Myocyte (in vitro differentiated cells): Measurements from ENCODE around the gene VIT. TPM values are rescaled to one million over a fixed set of nuclear protein-coding genes. Genes with fewer than 3 reads are reported as not detected.
A peak's percentile ranks its signal among the peaks of the same experiment; 100 is the strongest.

Source experiments
- DNase-seq: peaks from one replicate; pipeline ENCODE4 v3.0.0-alpha.2; 2012; ENCODE audit warnings: low read depth
- total RNA-seq: library from RNA; depleted of rRNA; stranded (reverse); fragments of >200 nt; gene quantifications from 2 replicates; pipeline ENCODE4 v1.2.3, GENCODE V29; 2014

VIT gene
- total RNA-seq, 1 donor from 2014 or later: not detected

DNA sequence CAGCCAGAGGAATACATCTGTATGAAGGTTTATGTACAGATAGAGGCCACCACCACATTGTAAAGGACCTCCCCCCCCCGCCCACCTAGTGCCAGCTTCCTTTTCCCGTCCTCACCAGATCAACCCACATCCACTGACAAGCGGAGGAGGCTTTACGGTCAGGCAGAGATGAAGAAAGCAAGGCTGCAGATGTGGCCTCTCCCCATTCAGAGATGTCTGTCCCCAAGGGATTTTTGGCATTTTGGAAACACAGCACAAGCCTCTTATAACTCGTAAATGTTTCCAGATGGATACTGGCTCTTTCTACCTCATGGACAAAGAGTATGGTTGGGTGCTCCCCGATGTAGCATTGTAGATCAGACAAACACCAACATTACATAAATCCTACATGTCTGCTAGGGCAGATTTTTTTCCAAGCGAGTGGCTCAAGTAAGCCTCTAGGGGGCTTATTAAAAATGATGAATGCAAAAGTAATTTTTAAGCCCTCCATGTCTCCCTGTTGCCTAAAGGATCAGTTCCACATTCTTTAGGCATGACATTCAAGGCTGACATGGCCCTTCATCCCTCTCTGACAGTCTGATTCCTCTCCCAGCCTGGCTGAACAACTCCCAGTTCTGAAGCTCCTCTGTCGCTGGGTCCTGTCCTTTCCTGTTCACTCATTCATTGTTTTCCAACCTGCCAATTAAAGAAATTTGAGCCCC is 11.7 kb downstream of the VIT start:
- DNase-seq: peak; percentile 14

DNA sequence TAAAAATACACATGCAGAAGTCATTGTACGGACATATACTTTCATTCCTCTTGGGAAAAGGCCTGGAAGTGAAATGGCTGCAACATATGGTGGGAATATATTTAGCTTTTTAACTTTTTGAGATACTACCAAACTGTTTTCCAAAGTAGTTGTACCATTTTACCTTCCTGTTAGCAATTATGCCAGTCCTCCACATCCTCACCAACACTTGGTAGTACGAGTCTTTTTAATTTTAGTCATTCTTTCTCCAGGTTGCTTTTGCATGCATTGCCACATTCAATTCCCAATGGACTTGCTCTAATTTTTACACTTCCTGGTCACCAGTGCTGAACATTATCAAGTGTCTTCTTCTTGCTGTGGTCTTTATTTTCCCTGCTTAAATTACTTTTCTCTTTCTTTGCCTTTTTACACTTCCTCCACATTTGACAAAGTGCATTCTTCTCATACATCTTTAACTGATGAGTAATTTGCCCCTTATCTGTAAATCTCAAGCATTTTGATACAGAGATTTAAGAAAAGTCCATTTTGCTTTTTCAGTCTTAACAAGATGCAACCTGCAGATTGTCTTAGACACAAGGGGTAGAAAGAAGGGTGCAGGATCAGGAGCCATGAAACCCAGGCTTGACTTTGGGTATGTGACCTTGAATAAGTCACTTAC is 14.5 kb downstream of the VIT start:
- DNase-seq: no peak

DNA sequence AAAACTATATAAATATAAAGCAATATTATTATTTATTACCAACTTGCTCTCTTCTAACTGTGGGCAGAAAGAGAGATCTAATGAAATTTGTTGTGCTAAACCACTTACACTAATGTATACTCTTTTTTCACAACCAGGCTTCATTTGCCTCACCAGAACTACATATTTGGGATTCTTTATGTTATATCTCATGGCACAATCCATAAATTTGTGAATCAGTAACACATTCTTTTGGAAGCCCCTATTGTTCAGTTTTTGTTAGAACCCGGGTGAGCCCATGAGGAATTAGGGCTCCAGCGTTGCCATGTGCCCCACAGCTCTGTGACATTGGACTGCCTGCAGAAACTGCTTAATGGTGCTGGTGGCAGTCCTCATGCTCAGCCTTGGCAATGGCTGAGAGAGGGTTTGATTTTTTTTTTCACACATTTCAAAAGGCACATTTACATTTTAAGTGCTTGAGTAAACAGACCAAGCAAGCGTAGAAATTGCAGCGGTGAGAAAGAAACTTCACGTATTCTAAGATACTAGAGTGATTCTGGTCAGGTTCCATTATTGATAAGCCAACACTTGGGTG is 15.3 kb downstream of the VIT start:
- DNase-seq: no peak

DNA sequence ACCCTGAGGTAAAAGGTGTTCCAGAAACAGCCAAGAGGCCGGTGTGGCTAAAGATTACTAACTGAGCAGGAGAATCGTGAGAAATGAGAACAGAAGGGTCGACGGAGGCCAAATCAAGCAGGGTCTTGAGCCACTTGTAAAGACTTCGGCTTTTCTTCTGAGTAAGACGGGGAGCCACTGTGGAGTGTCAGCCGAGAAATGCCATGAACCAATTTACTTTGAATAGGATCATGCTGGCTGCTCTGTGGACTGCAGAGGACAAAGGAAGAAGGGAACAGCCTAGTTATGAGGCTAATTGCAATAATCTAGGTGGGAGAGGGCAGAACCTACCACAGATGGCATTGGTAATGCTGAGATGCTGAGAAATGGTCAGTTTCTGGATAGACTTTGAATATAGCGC is 16.8 kb downstream of the VIT start:
- DNase-seq: no peak

DNA sequence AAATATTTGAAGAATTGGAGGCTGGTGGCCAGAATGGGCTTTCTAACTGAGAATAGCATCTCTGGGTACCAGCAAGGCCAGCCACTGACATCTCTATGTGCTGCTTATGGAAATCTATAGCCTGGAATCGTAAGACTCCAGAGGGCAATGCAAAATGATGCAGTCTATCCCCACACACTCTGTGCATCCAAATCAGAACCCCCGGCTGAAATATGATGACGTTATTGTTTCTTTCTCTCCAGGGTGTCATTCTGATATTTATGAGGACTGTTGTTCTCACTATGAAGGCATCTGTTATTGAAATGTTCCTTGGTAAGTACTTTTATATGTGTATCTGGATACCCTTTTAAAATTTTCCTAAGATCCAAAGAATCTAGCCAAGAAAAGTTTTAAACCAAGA is 19.6 kb downstream of the VIT start:
- no peak for DNase-seq

DNA sequence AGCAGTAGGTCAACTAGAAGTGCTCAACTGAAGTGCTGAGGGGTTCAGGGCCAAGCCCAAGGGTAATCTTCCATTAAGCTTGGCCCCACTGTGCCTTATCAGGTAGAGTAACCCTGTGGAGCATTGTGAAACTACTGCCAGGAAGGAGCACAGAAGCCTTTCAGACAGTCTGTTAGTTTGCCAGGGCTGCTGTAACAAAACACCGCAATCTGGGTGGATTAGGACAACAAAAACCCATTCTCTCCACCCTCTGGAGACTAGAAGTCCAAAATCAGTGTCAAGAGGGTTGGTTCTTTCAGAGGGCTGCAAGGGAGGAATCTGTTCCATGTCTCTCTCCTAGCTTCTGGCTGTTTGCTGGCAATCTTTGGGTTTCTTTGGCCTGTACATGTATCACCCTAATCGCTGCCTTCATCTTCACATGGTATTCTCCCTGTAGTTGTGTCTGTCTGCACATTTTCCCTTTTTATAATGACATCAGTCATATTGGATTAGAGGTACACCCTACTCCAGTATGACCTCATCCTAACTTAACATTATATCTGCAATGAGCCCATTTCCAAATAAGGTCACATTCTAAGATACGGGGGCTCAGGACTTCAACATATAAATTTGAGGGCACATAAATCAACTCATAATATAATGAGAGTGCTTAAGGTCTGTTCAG is 21.2 kb downstream of the VIT start:
- no peak for DNase-seq

DNA sequence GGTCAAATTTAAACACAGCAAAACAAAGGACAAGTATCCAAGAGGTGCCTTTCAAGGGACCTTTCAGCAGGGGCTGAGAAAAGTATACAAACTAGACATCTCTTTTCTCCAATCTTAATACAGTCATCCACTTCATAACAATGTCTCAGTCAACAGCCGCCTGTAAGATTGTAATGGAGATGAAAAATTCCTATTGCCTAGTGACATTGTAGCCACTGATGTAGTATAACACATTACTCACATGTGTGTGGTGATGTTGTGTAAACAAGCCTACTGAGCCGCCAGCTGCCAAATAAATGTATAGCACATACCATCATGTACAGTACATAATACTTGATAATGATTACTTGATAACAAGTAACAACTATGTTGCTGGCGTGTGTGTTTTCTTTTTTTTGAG is 31.0 kb downstream of the VIT start:
- DNase-seq: no peak

DNA sequence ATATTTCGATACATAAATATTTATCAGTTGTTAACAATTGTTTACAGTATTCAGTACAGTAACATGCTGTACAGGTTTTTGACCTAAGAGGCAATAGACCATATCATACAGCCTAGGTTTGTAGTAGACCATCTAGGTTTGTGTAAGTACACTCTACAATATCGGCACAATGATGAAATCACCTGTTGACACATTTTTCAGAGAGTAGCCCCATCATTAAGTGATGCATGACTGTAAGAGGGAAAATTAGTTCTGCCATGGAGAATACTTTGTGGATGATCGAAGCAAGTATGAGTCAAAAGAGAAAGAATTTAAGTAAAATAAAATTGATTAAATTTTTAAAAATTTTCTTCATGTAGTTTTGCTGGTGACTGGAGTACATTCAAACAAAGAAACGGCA is 32.6 kb downstream of the VIT start:
- no peak for DNase-seq

DNA sequence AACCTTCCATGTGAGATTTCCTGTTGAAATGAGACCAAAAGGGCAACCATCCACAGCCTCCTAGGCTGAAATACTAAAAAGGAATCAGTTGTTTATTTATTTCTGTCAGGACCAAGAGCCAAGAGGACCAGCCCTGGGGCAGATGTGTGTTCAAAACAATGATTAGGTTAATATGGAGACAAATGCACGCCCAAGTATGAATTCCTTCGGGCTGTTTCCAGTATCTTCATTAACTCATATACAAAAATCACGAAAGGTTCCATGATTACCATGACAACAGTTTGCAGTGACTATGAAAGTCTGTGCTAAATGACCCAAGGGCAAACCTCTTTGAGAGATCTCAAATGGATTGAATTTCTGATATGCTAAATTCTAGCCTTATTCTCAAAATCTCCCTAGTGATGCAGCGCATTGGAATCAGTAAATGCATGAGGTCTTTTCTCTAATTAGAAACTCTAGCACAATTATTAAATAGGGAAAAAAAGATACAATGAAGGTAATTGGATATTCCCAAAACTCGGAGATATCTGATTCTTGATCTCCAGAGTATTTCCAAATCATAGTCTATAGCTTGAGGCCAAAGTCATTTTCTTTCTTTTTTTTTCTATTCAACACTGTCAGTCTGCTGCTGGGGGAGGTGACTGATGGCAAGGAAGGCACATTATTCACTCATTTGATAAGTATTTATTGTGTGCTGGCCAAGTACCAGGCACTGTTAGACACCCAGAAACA is 35.6 kb downstream of the VIT start:
- DNase-seq: peak; percentile 10

DNA sequence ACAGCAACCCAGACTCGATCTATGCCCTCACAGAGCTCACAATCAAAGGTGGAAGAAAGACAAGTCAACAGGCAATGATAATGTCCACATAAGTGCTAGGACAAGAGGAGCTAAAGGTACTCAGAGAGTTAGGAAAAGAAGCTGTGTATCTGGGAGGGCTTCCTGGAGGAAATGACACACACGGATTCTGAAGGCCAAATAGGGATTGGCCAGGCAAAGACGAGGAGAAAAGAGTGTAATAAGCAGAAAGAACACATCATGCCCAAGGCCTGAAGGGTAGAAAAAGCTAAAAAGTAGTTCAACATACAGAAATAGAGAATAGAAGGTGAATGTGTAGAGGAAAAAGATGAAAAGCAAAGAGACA is 36.1 kb downstream of the VIT start:
- no peak for DNase-seq

DNA sequence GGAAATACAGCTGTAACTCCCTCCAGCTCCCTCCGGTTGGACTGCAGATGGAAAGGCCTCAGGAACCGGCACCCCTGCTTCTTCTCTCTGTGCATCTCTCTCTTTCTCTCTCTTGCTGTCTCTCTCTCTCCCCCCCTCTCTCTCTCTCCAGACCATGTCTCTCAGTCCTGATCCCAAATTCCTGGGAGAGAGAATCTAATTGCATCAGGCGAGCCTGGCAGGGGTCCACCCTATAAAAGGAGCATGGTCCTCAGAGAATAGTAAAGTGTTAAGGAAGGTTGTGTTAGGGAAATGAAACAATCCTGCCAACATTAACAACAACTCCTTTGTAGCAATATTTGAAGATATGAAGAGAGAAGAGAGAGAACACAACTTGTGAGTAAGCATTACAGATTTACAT is 36.7 kb downstream of the VIT start:
- no peak for DNase-seq

DNA sequence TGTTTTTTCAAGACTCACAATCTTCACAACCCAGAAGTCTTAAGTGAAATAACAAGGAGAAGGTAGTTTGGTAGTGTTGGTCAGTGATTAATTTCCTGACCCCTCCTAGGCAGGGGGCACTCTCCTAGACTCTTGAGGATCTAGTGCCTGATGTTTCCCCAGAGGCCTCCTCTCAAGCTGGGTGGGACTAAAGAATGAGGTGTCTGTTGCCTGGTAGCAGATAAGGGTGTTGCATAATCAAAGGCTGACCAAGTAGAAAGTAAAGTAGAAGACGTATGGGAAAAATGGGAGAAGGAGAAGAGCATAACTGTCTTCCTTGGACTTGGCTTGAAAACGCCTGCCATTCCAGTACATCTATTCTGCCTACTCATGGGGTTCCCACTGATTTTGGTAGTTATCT is 37.8 kb downstream of the VIT start:
- no peak for DNase-seq

DNA sequence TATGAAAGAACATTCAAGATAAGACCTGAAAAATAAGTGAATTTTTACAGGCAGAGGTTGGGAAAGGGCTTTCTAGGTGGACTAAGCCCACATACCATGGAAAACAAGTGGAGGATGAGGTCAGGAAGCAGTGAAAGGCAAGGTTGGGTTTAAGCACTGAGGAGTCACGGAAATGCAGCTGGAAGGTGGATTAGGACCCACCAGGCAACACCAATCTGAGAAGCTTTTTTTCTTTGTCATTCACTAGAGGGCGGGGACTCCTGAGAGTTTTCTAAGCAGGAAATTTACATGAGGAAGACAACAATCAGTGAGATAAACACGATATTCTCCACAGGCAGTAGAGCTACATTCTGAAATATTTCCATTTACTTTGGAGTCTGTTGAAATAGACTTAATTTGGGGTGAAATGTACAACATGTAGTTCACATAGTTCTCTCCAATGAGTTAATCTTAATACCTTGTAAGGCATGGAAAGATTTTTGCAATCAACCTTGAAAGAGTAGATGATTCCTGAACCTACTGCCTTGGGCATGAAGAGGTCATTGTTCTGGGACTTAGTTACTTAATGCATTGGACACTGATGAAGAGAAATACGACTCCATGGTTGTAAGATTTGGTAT is 40.7 kb downstream of the VIT start:
- DNase-seq: no peak

DNA sequence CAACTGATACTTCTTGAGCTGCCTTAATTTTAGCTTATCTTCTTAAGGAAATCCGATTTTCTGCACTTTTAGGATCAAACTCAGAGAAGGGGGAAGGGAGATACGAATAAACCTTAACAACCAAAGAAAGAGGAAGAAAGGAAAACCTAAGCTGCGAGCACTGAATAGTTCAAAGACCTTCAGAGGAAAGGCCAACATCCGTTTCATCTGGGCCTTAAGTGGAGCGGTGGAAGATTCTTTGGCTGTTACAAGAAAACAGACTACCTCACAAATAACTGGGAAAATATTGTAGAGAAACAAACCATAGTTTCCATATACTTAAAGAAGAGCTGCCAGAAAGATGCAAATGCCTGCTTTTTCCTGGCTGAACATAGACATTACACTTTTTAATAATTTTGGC is 43.6 kb downstream of the VIT start:
- no peak for DNase-seq

DNA sequence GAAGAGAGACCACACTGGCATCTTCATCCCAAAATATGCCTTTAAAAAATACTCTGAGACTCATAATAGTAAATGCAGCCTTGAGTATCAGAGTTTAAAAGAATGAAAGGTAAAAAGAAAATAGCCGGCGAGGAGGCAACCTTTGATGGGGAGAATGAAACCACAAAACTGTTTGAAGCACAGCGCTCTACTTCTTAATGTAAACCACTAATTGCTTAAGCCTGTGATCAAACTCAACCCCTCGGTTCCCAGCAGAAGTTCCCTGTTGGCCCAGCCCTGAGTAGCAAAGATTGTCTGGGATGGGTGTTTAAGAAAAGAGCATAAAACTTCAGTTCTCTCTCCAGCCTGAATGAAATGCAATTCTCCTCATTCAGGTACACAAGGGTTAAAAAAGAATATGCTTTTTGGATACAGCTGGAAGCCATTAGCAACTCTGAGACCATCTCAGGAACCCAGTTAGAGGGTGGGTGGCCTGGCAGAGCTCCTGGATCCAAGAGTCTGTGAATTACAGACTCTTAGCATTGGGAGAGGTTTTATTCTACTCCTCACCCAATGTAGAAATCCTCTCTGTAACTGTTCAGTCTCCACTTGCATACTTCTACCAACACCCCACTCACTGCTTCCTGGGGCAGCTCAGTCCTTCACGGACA is 44.8 kb downstream of the VIT start:
- no peak for DNase-seq

DNA sequence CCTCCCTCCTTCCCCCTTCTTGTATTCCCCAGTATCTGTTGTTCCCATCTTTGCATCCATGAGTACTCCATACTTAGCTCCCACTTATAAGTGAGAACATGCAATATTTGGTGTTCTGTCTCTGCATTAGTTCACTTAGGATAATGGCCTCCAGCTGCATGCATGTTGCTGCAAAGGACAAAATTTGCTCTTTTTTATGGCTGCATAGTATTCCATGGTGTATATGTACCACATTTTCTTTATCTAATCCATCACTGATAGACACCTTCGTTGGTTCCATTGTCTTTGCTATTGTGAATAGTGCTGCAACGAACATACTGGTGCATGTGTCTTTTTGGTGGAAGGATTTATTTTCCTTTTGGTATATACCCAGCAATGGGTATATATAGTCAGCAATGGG is 47.4 kb downstream of the VIT start:
- DNase-seq: no peak

DNA sequence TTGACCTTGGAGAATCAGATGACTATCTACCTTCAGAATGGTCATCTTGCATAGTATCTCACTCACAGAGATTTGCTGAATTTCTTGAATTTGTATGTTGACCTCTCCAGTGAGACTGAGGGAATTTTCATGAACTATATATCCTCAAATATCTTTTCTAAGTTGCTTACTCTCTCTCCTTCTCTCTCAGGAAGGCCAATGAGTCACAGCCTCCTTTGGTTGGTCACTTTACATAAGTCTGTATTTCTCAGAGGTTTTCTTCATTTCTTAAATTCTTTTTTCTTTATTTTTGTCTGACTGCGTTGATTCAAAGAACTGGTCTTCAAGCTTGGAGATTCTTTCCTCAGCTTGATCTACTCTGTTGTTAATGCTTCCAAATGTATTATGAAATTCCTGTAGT is 51.7 kb downstream of the VIT start:
- DNase-seq: no peak

DNA sequence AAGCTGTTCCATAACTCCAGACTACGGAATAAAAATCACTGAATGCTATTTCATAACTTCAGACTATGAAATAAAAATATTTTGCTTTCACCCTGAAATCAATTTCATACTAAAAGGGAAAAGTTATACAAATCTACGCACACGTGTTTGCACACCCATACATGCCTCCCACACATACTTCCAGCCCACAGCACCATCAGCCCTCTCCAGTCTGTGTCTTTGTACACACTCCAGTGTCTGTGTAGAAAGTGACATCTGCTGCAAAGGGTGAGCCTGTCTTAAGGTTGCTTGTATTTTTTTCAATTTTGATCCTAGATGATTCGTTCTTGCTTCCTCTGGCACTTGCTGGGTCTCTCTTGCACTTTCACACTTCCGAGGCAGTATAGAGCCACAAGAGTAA is 53.6 kb downstream of the VIT start:
- DNase-seq: no peak

DNA sequence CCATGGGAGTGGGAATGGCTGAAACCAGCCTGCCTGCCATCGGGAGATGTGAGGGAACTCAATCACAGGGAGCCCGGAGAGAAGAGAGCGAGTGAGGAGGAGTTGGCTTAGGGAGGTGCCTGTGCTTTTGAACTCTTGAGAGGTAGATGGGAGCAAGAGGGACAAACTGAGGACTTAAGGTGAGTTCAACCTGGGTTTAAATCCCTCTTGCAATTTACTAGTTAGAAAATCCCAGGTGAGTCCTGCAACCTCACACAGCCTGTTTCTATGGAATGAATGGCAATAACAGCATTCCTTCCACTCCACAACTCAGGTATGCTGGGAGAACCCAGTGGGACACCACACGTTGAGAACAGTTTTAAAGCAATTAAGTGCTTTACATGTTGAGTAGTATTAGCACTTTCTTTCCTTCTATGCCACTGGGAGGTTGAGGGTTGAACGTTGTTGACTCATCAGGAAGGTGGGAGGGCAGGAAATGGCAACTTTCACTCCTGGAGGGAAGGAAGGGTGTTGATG is 57.3 kb downstream of the VIT start:
- no peak for DNase-seq

DNA sequence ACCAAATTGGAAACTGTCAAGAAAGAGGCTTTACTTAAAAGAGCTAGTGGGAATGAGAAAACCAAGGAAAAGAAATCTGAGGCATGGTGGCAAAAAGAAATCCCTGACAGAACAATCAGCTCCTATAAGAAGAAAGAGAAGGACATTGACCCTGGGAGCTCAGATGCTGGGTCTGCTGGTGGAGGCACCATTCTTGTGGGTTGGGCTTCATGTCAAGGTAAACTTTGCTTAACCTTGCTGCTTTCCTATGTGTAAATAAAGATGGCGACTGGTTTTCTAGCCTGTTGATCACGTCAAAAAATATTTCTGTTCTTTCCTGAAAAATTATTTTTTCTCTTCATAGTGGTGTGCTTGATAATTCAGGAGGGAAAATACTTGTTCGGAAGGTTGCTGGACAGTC is 58.1 kb downstream of the VIT start:
- DNase-seq: no peak

DNA sequence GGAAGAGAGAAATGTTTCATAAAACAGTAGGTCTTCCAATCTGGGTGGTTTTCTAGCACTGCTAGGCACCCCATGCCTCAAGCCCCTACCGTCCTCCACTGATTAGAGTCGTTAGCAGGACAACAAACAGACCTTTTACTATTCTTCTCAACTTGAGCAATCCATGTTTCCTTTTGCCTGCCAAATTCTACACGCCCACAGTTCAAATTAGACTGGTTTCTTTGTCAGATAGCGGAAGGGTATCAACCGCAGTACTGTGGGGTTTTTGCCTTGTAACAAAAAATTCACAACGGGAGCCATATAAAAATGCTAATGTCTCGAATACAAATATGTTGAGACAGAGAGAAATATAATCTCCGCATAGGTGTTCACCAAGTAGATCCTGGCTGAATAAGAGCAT is 59.9 kb downstream of the VIT start:
- no peak for DNase-seq
